H1 (cell line): Measurements from ENCODE around the gene INSYN2A. TPM values are rescaled to one million over a fixed set of nuclear protein-coding genes. Genes with fewer than 3 reads are reported as not detected.

Experiments
- CTCF ChIA-PET: fragments of 300-600 bp; sonication (Branson Sonifier 250); formaldehyde crosslinking; loops from one replicate; lab custom pipeline; 2021; ENCODE audit not compliant: partially characterized antibody; lab: Charles Lee
- POLR2A ChIA-PET: fragments of 300-600 bp; sonication (Branson Sonifier 250); formaldehyde crosslinking; loops from one replicate; lab custom pipeline; 2021; ENCODE audit warnings: inconsistent platforms; ENCODE audit not compliant: partially characterized antibody; lab: Charles Lee
- DNase-seq, 2 experiments: peaks; one replicate each; pipeline versions ENCODE4 v3.0.0 to v3.0.0-alpha.2; 2010 to 2022; ENCODE audit warnings: low spot score in 2 of 2, low read depth in 1 of 2, mixed read lengths in 1 of 2
- FAIRE-seq: peaks from 2 replicates; lab custom pipeline; 2011; peaks lifted over from hg19 to GRCh38; lab: Jason Lieb, UNC
- H2AFZ ChIP-seq: 2 replicates; pipeline ENCODE4 v1.8.1; 2012; ENCODE audit warnings: low read length, inconsistent platforms
- H2AK5ac ChIP-seq: 2 replicates; pipeline ENCODE4 v1.6.1; 2013; ENCODE audit warnings: low read depth, low read length
- H2BK120ac ChIP-seq: replicated peaks from 2 replicates; pipeline ENCODE3; 2013; ENCODE audit warnings: low read depth, low read length, inconsistent platforms
- H2BK12ac ChIP-seq: 2 replicates; pipeline ENCODE4 v1.6.1; 2013; ENCODE audit warnings: low read depth, low read length
- H2BK15ac ChIP-seq: 2 replicates; pipeline ENCODE4 v1.6.1; 2013; ENCODE audit warnings: low read length
- H2BK20ac ChIP-seq: 2 replicates; pipeline ENCODE4 v1.6.1; 2013; ENCODE audit warnings: low read length
- H2BK5ac ChIP-seq: 2 replicates; pipeline ENCODE4 v1.6.1; 2013; ENCODE audit warnings: low read depth, low read length
- H3K14ac ChIP-seq: 2 replicates; pipeline ENCODE4 v1.6.1; 2013; ENCODE audit warnings: inconsistent platforms; ENCODE audit not compliant: insufficient read length
- H3K18ac ChIP-seq: 2 replicates; pipeline ENCODE4 v1.6.1; 2013; ENCODE audit warnings: low read length; ENCODE audit errors: extremely low read depth
- H3K23ac ChIP-seq: 2 replicates; pipeline ENCODE4 v1.6.1; 2013; ENCODE audit warnings: inconsistent platforms; ENCODE audit not compliant: insufficient read length
- H3K23me2 ChIP-seq: 2 replicates; pipeline ENCODE4 v1.6.1; 2013; ENCODE audit warnings: low read depth, low read length
- H3K27ac ChIP-seq: 2 replicates; pipeline ENCODE4 v1.6.1; 2011; ENCODE audit warnings: low read depth, low read length, inconsistent platforms
- H3K27me3 ChIP-seq, 4 experiments: replicated peaks in 1 of 4; 1 replicate in 1 of 4; 2 replicates in 3 of 4; pipeline versions ENCODE4 v1.6.1 to v1.8.1; 2011 to 2013; ENCODE audit warnings: low read length in 3 of 4, mild to moderate bottlenecking in 3 of 4, inconsistent platforms in 2 of 4, mixed read lengths in 2 of 4, moderate library complexity in 1 of 4; ENCODE audit not compliant: control insufficient read depth in 3 of 4, insufficient read depth in 3 of 4; ENCODE audit errors: extremely low read depth in 1 of 4
- H3K36me3 ChIP-seq, 4 experiments: 2 replicates each; pipeline versions ENCODE4 v1.6.1 to v1.8.1; 2011 to 2013; ENCODE audit warnings: mild to moderate bottlenecking in 4 of 4, low read length in 3 of 4, moderate library complexity in 2 of 4, control low read depth in 1 of 4, inconsistent platforms in 1 of 4; ENCODE audit not compliant: insufficient read depth in 4 of 4, control insufficient read depth in 2 of 4
- H3K4ac ChIP-seq: replicated peaks from 2 replicates; pipeline ENCODE3; 2013; ENCODE audit warnings: low read length, low read depth, mixed read lengths, inconsistent platforms; ENCODE audit not compliant: insufficient read length
- H3K4me1 ChIP-seq, 4 experiments: replicated peaks in 1 of 4; 1 replicate in 1 of 4; 2 replicates in 3 of 4; pipeline versions ENCODE4 v1.6.1 to v1.8.1; 2011 to 2013; ENCODE audit warnings: low read length in 3 of 4, inconsistent platforms in 2 of 4, mixed read lengths in 1 of 4; ENCODE audit not compliant: insufficient read depth in 4 of 4, control insufficient read depth in 3 of 4
- H3K4me2 ChIP-seq, 2 experiments: 2 replicates each; pipeline versions ENCODE4 v1.6.1 to v1.8.1; 2011 to 2013; ENCODE audit warnings: low read depth in 2 of 2, low read length in 2 of 2, control low read depth in 1 of 2, inconsistent platforms in 1 of 2, mild to moderate bottlenecking in 1 of 2; ENCODE audit not compliant: insufficient read depth in 1 of 2
- H3K4me3 ChIP-seq, 4 experiments: fragments of 200-600, 300-600 bp in 1 of 4; sonication (generic), shearing (Covaris generic), sonication (Bioruptor Twin) in 1 of 4; 2 replicates each; pipeline versions ENCODE4 v1.5.1 to v1.8.1; 2011 to 2016; ENCODE audit warnings: low read length in 4 of 4, low read depth in 3 of 4, control low read depth in 2 of 4, inconsistent platforms in 2 of 4, mild to moderate bottlenecking in 2 of 4, mixed read lengths in 1 of 4, moderate library complexity in 1 of 4; ENCODE audit not compliant: insufficient read depth in 2 of 4; ENCODE audit errors: extremely low read depth in 1 of 4
- H3K56ac ChIP-seq: replicated peaks from 2 replicates; pipeline ENCODE3; 2013; ENCODE audit warnings: low read depth, mild to moderate bottlenecking, mixed read lengths, low read length, inconsistent platforms; ENCODE audit not compliant: insufficient read length
- H3K79me1 ChIP-seq: 2 replicates; pipeline ENCODE4 v1.6.1; 2013; ENCODE audit warnings: low read depth, low read length, control low read depth
- H3K79me2 ChIP-seq, 2 experiments: 2 replicates each; pipeline versions ENCODE4 v1.6.1 to v1.8.1; 2012 to 2013; ENCODE audit warnings: low read length in 2 of 2, mild to moderate bottlenecking in 2 of 2, inconsistent platforms in 1 of 2; ENCODE audit not compliant: insufficient read depth in 2 of 2, control insufficient read depth in 1 of 2
- H3K9ac ChIP-seq, 4 experiments: replicated peaks in 1 of 4; 1 replicate in 1 of 4; 2 replicates in 3 of 4; pipeline versions ENCODE4 v1.6.1 to v1.8.1; 2011 to 2013; ENCODE audit warnings: low read depth in 3 of 4, low read length in 3 of 4, control low read depth in 2 of 4, mild to moderate bottlenecking in 2 of 4, moderate library complexity in 2 of 4, inconsistent platforms in 1 of 4; ENCODE audit errors: extremely low read depth in 1 of 4
- H3K9me3 ChIP-seq, 2 experiments: 2 replicates each; pipeline versions ENCODE4 v1.6.1 to v1.8.1; 2012 to 2013; ENCODE audit warnings: mild to moderate bottlenecking in 2 of 2, moderate library complexity in 2 of 2, control low read depth in 1 of 2, inconsistent platforms in 1 of 2, low read depth in 1 of 2, low read length in 1 of 2, mixed read lengths in 1 of 2; ENCODE audit not compliant: insufficient read depth in 2 of 2
- H4K20me1 ChIP-seq, 2 experiments: replicated peaks in 1 of 2; 2 replicates each; pipeline versions ENCODE3 to v1.8.1; 2011 to 2013; ENCODE audit warnings: inconsistent platforms in 2 of 2, low read length in 2 of 2, mild to moderate bottlenecking in 1 of 2; ENCODE audit not compliant: insufficient read depth in 2 of 2, control insufficient read depth in 1 of 2
- H4K5ac ChIP-seq: 2 replicates; pipeline ENCODE4 v1.6.1; 2013; ENCODE audit warnings: low read length, low read depth, mixed read lengths, inconsistent platforms; ENCODE audit not compliant: insufficient read length
- H4K8ac ChIP-seq: 2 replicates; pipeline ENCODE4 v1.8.0; 2013; ENCODE audit warnings: mild to moderate bottlenecking, moderate library complexity, low read length, inconsistent platforms; ENCODE audit not compliant: insufficient read depth; ENCODE audit errors: extremely low read depth
- H4K91ac ChIP-seq: replicated peaks from 2 replicates; pipeline ENCODE3; 2013; ENCODE audit warnings: low read length, mixed read lengths, inconsistent platforms; ENCODE audit not compliant: insufficient read length
- POLR2AphosphoS5 ChIP-seq: IDR thresholded peaks from 2 replicates; pipeline ENCODE4 v1.6.1; 2011; ENCODE audit warnings: low read depth, low read length
- SIRT6 ChIP-seq: IDR thresholded peaks from one replicate; pipeline ENCODE4 v1.7.1; 2012; ENCODE audit warnings: low read length, inconsistent platforms
- WGBS, 2 experiments: shearing (Covaris generic) in 1 of 2; methylation state at CpG; one replicate each; pipeline versions ENCODE4 v1.1.6 to v1.1.7; 2013 to 2015; ENCODE audit warnings: low lambda C conversion rate in 2 of 2, mixed read lengths in 2 of 2, inconsistent platforms in 1 of 2, low coverage in 1 of 2, missing lambda C conversion rate in 1 of 2; ENCODE audit not compliant: insufficient replicate concordance in 2 of 2, insufficient coverage in 1 of 2, insufficient read length in 1 of 2; ENCODE audit errors: extremely low coverage in 1 of 2, missing lambda C conversion rate in 1 of 2; 5-methylcytosine and 5-hydroxymethylcytosine counted together
- polyA plus RNA-seq, 7 experiments: library from polyadenylated mRNA; depleted of rRNA in 3 of 7; stranded (reverse) in 5 of 7; unstranded in 2 of 7; fragments of >200 nt in 5 of 7; fragments of 200-250 nt in 2 of 7; gene quantifications; 1 replicate in 5 of 7; 2 replicates in 1 of 7; 4 replicates in 1 of 7; pipeline versions ENCODE4 v1.2.1 to v1.2.3, GENCODE V29; 2011 to 2013; ENCODE audit warnings: missing spikeins in 2 of 7, mixed read lengths in 2 of 7
- total RNA-seq: library from RNA; stranded (reverse); fragmentation: NEBNext Ultra II Directional; extraction: Animal tissue kit (Norgen Biotek cat#: 25700); gene quantifications from 2 replicates; pipeline ENCODE4 v1.2.1, GENCODE V29; 2021
- TF ChIP-seq, protein P1 (sequence below): IDR thresholded peaks from 2 replicates; pipeline ENCODE4 v1.6.1; 2012; ENCODE audit warnings: inconsistent platforms

Gene INSYN2A
- total and polyA plus RNA-seq, 2 of the 8 experiments (the other 6 are each of a cell fraction or from before 2014, with no cell fraction given) = 0.11 to 0.19 TPM

DNA sequence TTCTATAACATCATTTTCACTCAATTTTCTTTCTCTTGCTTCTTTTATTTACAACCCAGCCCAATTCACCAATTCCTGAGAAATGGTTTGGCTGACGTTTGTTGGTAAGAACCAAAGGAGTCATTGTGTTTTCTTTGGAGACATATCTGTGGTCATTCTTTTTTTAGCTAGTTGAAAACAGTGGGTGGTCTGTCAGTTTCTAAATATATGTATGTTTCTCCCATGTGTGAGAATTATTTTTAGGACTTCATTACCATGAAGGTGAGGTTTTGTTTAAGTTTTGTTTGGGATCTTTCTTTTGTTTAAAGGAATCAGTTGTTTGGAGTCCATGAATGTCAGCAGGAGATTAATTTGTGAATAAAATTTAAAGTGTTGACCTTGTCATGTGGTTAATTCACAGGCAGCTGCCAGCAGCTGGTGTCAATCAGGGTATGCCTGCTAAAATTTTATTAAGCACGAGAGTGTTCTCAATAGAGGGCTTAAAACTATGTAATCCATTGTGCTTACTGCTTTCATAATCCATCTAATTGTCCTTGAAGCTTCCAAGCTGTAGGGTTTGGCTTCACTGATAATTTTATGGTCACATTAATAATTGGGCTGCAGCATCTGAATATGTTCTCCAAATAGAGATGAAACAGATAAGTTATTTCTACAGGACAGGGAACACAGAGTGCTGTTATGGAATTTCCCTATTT lies 38.7 kb downstream of the INSYN2A start:
- H2BK12ac ChIP-seq = no peak overlapping the region
- no peak overlapping the region for H4K5ac ChIP-seq
- no peak overlapping the region for H3K9ac ChIP-seq
- no peak overlapping the region for H2AFZ ChIP-seq
- no peak overlapping the region for H2BK20ac ChIP-seq
- FAIRE-seq = no peak
- H3K23ac ChIP-seq = no peak overlapping the region
- H3K23me2 ChIP-seq = no peaks in the 10 kb centered on the region
- H3K79me2 ChIP-seq = no peaks in the 10 kb centered on the region
- 76% methylated on average over 2 of the region's 2 CpGs; no CpG with 5 or more reads in 1 of the 2 experiments for WGBS, 2 experiments
- H4K20me1 ChIP-seq = no peaks in the 10 kb centered on the region
- H3K9me3 ChIP-seq = no peaks in the 10 kb centered on the region
- DNase-seq = no peak
- POLR2A ChIA-PET = no interaction called here
- CTCF ChIA-PET = no interaction called here
- no peak overlapping the region for H2BK15ac ChIP-seq
- peaks cover 0 to under 1% (median under 1%) of the 10 kb centered on the region in 4 experiments; a peak in 1 of 7 replicates for H3K4me1 ChIP-seq
- H4K91ac ChIP-seq = no peak overlapping the region
- no peaks in the 10 kb centered on the region for H3K27me3 ChIP-seq
- no peak overlapping the region for H4K8ac ChIP-seq
- no peak overlapping the region for H3K4me2 ChIP-seq
- no peak overlapping the region for H3K27ac ChIP-seq
- no peak overlapping the region for H3K4me3 ChIP-seq
- 0 out of 2 replicates have a peak, but pooled peaks cover 1% of the 10 kb centered on the region for H3K79me1 ChIP-seq
- no peak overlapping the region for H3K4ac ChIP-seq
- H2BK5ac ChIP-seq = no peak overlapping the region
- no peaks in the 10 kb centered on the region for H3K36me3 ChIP-seq
- TF ChIP-seq SIRT6 (no peak), POLR2AphosphoS5 (no peak)
- TF ChIP-seq, protein P1, sequence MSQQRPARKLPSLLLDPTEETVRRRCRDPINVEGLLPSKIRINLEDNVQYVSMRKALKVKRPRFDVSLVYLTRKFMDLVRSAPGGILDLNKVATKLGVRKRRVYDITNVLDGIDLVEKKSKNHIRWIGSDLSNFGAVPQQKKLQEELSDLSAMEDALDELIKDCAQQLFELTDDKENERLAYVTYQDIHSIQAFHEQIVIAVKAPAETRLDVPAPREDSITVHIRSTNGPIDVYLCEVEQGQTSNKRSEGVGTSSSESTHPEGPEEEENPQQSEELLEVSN = no peak
- H2AK5ac ChIP-seq = no peak overlapping the region
- H3K56ac ChIP-seq = no peak overlapping the region
- H3K14ac ChIP-seq = no peak overlapping the region
- no peak overlapping the region for H2BK120ac ChIP-seq
- H3K18ac ChIP-seq = no peak overlapping the region
